Measurements from ENCODE around the gene TBX21.

Gene TBX21

DNA sequence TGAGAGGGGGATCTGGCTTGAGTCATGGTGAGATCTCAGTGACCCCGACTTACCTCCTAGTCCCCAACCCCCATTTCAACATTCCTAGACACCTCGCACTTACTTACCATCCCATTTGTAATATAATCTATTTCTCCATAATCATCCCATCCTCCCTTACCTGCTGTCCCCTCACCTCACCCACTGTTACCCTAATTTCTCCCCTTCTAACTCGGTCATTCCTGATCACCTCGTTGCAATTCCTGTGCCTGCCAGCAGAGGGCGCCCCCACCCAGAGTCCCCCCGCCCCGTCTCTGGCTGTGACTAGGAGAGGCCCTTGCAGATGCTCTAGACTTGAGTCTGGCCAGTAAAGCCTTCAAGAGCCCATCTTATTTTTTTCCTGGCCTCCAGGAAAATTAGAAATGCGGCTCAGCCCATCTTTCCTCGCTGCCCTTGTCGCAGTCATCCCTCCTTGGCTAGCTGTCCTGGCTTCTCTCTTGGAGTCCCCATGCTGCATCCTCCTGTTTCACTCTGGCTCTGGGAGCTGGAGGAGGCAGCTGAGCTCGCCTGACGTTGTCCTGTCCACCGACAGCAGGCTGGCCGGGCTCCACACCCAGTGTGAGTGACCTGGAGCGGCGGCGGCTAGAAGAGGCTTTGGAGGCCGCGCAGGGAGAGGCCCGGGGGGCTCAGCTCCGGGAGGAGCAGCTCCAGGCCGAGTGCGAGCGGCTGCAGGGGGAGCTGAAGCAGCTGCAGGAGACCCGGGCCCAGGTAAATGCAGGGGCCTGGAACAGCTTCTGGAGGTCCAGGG, 34.1 kb upstream of the TBX21 start:
- FAIRE-seq: no peak

DNA sequence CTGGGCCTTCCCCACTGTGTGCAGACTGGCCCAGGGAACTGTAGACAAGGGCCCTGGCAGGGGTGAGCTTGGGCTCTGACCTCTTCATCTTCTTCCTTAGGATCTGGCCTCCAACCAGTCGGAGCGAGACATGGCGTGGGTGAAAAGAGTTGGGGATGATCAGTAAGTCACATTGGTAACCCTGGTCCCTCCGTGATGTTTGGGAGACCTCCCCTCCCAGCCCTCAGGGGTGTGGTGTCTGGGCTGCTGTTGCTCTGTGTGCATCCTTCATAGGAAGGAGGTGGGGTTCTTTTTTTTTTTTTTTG, 33.5 kb upstream of the TBX21 start:
- no peak for FAIRE-seq

DNA sequence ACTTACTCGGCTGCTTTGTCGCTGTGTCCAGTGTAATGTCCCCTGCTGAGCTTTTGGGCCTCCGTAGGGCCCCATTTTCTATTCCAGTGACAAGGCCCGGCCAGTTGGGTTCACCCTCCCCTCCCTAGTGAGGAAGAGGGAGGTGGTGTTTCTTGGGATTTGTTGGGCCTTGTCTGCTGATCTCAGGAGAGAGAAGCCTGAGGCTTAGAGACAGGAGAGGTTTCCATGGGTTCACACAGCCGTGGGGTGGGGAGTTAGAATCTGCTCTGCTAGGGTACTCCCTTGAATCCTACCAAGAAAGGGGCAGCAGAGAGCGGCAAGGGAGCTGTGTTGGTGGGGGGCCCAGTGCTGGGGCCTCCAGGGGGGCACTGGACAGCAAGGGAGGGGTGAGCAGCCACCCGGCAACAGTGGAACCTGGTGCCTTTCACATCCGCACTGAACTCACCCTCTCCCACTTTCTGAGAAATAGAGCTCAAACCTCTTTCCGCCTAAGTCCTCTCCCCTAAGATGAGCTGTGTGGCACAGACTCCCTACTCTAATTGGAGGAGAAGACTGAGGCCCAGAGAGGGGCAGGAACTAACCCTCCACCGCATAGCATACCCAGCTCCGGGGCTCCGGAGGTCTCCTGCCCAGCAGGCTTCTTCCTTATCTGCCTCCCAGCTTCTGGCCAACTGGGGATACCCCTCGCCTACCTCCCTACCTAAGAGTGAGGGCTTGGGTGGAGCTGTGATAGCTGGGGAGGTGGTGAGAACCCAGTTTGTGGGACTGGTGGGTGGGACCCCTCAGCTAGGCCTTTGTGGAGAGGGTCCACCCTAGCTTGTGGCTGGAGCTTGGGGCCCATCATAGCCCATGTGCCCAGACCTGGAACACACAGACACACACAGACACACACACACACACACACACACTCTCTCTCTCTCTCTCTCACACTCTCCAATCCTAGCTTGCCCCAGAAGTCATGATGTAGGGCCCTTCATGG, 32.3 kb upstream of the TBX21 start:
- FAIRE-seq: no peak

DNA sequence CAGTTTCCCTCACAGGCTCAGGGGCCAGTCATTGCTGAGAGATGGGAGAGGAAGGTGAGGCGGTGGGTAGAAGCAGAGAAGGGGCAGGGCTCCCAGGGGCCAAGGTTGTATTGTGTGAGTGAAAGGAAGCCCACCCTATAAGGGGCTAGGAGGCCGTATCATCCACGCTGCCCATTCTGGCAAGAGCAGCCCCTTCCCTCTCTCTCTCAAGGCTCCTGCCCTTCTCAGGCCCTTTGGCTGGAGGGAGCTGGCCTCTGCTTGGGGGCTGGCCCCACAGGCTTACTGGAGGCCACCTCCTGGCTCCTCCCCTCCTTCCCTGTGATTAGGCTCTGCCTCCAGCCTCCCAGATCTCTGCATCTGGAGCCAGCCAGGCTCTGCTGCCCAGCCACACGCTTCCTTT, 31.4 kb upstream of the TBX21 start:
- no peak for FAIRE-seq

GRCh38 chr17:47702391-47702995, 30.5 kb upstream of the TBX21 start:
- no peak for FAIRE-seq

DNA sequence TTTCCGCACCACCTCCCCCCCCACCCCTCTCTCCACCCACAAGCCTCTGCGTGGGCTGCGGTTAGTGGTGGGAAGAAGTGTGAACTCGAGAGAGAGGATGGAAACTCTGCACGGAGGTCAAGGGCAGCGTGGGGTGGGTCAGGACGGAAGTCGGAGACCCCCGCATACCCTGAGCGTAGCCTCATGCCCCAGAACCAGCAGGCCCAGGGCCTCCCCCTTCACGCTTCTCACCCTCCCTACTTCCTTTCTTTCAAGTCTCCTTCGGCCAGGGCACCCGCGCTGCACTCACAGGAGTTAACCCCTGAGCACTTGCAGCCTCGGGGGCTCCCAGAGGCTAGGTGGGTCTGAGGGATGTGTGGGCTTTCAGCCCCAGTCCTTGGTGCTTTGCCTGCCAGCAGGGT, 29.8 kb upstream of the TBX21 start:
- no peak for FAIRE-seq

DNA sequence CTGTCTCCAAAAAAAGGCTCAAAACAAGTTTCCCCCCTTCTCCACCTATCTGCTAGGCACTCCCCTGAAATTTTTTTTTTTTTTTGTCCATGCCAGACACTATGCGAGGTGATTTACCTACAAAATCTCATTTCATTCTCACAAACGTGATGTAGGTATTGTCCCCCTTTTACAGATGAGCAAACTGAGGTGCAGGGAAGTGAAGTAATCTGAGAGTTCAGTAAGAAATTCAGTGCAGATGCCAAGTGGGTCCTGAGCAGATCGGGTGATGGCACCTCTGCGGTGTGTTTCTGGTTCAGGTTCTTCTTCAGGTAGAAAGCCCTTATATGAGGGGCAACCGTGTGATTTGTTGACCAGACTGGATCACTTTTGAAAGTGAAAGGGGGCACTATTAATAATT, 29.4 kb upstream of the TBX21 start:
- FAIRE-seq: no peak

DNA sequence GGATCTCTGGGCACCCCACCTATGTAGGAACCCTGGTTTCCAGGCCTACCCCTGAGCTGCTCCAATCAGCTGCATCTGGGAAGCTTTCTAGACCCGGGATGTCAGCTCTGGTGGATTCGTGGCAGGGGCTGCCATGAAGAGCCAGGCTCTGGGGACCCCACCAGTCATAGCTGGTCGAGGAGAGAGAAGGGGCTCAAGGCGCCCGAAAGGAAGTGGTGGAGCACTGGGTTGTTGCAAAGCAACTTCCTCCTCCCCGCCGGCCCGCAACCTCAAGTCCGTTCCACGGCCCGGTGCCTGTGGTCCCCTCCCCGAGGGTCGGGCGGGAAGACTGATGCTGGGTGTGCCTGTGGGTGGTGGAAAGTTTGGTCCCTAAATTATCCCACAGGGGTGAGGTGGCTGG, 28.9 kb upstream of the TBX21 start:
- no peak for FAIRE-seq

GRCh38 chr17:47704736-47705135, 28.3 kb upstream of the TBX21 start:
- FAIRE-seq: no peak

DNA sequence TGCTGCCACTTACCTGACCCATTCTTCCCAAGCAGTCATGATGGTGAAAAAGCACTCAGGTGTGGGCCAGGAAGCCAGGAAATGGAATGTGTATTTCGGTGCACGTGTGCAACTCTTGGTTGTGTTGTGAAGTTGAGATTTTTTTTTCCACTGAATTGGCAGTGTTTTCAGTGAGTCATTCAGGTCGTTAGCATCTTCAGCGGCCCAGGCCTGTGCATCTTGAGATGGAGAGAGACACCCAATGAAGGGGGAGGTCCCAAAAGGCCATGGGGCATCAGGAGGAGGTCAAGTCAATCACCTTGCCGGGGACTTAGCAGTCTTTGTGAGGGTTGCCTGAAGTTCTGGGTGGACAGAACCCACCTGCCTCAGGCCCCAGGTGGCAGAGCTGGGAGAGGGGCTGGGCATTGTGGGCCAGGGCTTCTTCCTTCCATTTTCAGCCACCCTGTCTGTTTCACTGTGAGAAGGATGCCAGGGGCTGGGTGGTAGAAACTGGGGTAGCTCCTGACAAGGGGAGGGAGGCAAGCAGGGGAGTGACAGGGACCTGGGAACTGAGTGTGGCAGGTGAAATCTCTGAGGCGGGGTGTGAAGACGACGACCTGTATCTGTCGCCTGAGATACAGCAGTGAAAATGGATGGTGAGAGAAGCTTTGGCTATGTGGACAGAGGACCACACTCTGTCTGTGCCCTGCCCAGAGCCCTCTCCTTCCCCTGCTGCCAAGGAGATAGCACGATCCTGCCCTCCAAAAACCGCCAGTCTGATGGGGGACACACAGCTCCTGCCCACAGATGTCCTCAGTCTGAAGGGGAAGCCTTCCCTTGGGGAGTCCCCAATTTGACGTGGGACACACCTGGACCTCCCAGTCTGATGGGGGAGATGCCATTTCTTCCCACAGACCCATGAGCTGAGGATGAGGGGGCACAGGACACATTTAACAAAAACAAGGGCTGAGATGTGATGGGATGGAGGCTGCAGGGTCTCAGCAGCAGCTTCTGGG, 27.2 kb upstream of the TBX21 start:
- FAIRE-seq: no peak

DNA sequence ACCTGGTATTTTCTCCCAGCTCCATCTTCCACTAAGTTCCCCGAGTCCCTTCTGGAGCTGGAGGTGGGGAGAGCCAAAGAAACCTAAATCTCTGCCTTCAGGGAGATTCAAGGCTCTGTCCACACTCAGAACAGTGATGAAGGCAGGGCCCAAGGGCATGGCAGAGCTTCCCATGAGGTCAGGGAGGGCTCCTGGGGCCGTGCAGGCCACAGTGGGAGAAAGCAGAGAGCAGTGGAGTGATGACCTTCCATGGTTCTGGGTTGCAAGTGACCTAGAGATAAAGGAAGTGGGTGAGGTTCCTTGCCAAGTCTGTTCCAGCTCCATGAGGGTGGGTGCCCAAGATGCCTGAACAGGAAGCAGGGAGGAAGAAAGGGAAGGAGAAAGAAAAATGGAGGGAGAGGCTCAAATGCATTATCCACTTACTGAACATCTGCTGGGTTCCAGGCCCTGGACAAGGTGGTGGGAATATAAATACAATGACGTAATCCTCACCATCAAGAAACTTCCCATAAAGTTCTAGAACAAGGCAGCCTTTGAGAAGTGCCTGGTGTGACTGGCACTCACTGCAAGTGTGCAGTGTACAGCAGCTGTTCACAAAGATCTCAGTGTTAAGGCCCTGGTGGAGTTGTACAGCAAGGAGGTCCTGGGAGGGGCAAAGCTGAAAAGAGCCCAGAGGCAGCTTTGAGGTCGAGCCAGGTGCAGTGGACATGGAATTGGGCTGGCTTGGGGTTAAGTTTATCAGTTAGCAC, 25.8 kb upstream of the TBX21 start:
- no peak for FAIRE-seq

DNA sequence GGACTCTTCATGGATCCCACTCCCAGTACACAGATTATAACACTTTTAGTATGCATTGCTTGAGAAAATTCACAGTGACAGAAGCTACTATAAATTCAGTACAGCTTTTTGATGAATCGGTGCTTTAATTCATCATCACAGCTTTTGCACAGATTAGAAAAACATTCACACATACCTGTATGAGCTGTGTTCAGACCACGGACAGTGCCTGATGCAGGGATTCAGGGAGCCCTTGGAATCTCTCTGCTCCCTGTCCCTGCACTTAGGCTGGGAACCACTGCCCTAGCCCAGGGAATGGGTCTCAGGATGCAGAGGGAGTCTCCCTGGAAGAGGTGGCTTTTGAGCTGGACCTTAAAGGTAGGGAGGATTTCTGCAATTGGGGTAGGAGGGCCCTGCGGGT, 25.2 kb upstream of the TBX21 start:
- no peak for FAIRE-seq

GRCh38 chr17:47708312-47708863, 24.6 kb upstream of the TBX21 start:
- no peak for FAIRE-seq

DNA sequence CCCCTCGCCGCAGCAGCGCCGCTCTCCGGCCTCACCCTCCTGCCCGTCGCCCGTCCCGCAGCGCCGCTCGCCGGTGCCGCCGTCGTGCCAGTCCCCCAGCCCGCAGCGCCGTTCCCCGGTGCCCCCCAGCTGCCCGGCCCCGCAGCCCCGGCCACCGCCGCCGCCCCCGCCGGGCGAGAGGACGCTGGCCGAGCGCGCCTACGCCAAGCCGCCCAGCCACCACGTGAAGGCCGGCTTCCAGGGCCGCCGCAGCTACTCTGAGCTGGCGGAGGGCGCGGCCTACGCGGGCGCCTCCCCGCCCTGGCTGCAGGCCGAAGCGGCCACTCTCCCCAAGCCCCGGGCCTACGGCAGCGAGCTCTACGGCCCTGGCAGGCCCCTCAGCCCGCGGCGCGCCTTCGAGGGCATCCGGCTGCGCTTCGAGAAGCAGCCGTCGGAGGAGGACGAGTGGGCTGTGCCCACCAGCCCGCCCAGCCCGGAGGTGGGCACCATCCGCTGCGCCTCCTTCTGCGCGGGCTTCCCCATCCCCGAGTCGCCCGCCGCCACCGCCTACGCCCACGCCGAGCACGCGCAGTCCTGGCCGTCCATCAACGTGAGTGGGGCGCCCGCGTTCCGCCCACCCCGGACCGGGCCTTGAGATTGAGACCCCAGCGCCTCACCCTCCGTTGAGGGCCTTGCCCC, 24.0 kb upstream of the TBX21 start:
- FAIRE-seq: no peak

GRCh38 chr17:47709594-47709993, 23.4 kb upstream of the TBX21 start:
- no peak for FAIRE-seq

DNA sequence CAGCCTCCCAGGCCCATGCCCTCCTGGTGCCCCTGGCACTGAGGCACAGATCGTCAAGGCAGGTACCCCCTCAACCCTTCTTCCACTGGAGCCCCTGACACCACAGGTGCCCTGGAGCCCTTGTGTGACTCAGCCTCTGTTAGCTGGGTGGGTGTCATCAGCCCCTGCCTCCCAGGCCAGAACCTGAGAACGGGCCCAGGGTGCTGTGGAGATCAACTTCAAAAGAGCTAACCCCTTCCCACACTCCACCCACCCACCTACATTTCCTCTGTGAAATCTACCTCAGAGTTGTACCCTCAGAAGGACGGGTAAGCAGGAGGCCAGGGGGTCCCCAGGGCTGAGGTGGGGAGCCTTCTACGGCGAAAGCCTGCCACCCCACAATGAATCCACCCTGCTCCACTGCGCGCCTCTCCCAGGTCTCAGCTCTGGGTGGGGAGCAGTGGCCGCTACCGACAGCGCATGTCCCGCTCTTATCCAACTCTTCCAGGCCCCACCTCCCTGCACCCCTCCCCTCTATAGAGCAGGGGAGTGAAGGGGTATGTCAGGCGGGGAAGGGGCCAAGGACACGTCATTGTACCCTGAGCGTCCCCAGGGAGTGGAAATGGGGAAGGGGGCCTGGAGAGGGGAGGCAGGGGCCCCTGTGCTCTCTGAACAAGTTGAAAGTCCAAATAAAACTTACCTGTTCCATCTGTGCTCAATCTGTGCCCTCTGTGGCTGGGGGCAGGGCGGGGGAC, 21.5 kb upstream of the TBX21 start:
- FAIRE-seq: no peak

GRCh38 chr17:47712330-47713023, 20.6 kb upstream of the TBX21 start:
- no peak for FAIRE-seq

- no peak for FAIRE-seq
Observed at GRCh38 chr17:47713980-47714700, 18.9 kb upstream of the TBX21 start.

All from endometrium (tissue), 2 donors.